Muscle layer of colon (tissue), 2 donors: Measurements from ENCODE around the gene FYCO1.
A peak's percentile ranks its signal among the peaks of the same experiment; 100 is the strongest.

Experiments
- H3K27ac ChIP-seq: one replicate; pipeline ENCODE4 v1.7.0; 2013; ENCODE audit warnings: low read depth, mild to moderate bottlenecking, low read length, moderate library complexity
- H3K27me3 ChIP-seq, 2 donors: one replicate each; pipeline ENCODE4 v1.7.0; 2013; ENCODE audit warnings: low read length in 2 of 2, mild to moderate bottlenecking in 2 of 2; ENCODE audit not compliant: insufficient read depth in 2 of 2, control insufficient read depth in 1 of 2
- H3K36me3 ChIP-seq: one replicate; pipeline ENCODE4 v1.7.0; 2013; ENCODE audit warnings: mild to moderate bottlenecking, low read length; ENCODE audit not compliant: insufficient read depth
- H3K4me1 ChIP-seq: one replicate; pipeline ENCODE4 v1.7.0; 2013; ENCODE audit warnings: mild to moderate bottlenecking, low read length; ENCODE audit not compliant: insufficient read depth
- H3K4me3 ChIP-seq, 2 donors: one replicate each; pipeline ENCODE4 v1.7.0; 2013; ENCODE audit warnings: low read length in 2 of 2, low read depth in 1 of 2, mild to moderate bottlenecking in 1 of 2, moderate library complexity in 1 of 2
- H3K9ac ChIP-seq: one replicate; pipeline ENCODE4 v1.7.0; 2013; ENCODE audit warnings: low read length
- H3K9me3 ChIP-seq: one replicate; pipeline ENCODE4 v1.7.0; 2013; ENCODE audit warnings: mild to moderate bottlenecking, low read length
- donor health status: abdominal sarcoma.
- donor health status: Adenocarcinoma of cecum.

The FYCO1 gene

GRCh38 chr3:45988804-45989203 lies 6.8 kb downstream of the FYCO1 start:
- Histone ChIP-seq H3K27ac (peak overlapping the region; percentile 5), H3K9ac (no peak overlapping the region)

GRCh38 chr3:45988362-45988761 lies 7.3 kb downstream of the FYCO1 start:
- no peak overlapping the region for H3K9ac ChIP-seq
- H3K4me1 ChIP-seq: peaks cover 96% of the 10 kb centered on the region
- H3K36me3 ChIP-seq: peaks cover 9% of the 10 kb centered on the region
- H3K27ac ChIP-seq: peak overlapping the region; percentile 94
- no peaks in the 10 kb centered on the region for H3K27me3 ChIP-seq
- peak overlapping the region in 1 of 2 donors; percentile 12 for H3K4me3 ChIP-seq
- no peaks in the 10 kb centered on the region for H3K9me3 ChIP-seq

More at GRCh38 chr3:45988804-45989203, 6.8 kb downstream of the FYCO1 start:
- H3K27me3 ChIP-seq: no peaks in the 10 kb centered on the region
- H3K36me3 ChIP-seq: peaks cover 5% of the 10 kb centered on the region
- H3K4me3 ChIP-seq: no peak overlapping the region
- H3K9me3 ChIP-seq: no peaks in the 10 kb centered on the region
- H3K4me1 ChIP-seq: peaks cover 95% of the 10 kb centered on the region

GRCh38 chr3:45987368-45988291 lies 8.0 kb downstream of the FYCO1 start:
- H3K9ac ChIP-seq: peak overlapping the region; percentile 28
- no peaks in the 10 kb centered on the region for H3K27me3 ChIP-seq
- no peaks in the 10 kb centered on the region for H3K9me3 ChIP-seq
- H3K4me1 ChIP-seq: peaks cover 94% of the 10 kb centered on the region
- peaks cover 17% of the 10 kb centered on the region for H3K36me3 ChIP-seq
- peak overlapping the region in 1 of 2 donors; percentile 12 for H3K4me3 ChIP-seq
- peak overlapping the region; percentile 94 for H3K27ac ChIP-seq

- H3K4me3 ChIP-seq: peak overlapping the region in 1 of 2 donors; percentile 24
- H3K9ac ChIP-seq: peak overlapping the region; percentile 28
- H3K9me3 ChIP-seq: no peaks in the 10 kb centered on the region
- peaks cover 82% of the 10 kb centered on the region for H3K4me1 ChIP-seq
- H3K27ac ChIP-seq: peak overlapping the region; percentile 94
- no peaks in the 10 kb centered on the region for H3K27me3 ChIP-seq
- H3K36me3 ChIP-seq: peaks cover 28% of the 10 kb centered on the region
Measured at GRCh38 chr3:45986303-45986982, 9.2 kb downstream of the FYCO1 start.

GRCh38 chr3:45985532-45986302 lies 9.9 kb downstream of the FYCO1 start:
- Histone ChIP-seq H3K9ac (peak overlapping the region; percentile 22), H3K27ac (peak overlapping the region; percentile 94), H3K4me3 (peak overlapping the region in 1 of 2 donors; percentile 24), H3K9me3 (no peaks in the 10 kb centered on the region), H3K36me3 (peaks cover 35% of the 10 kb centered on the region), H3K27me3 (no peaks in the 10 kb centered on the region), H3K4me1 (peaks cover 86% of the 10 kb centered on the region)

GRCh38 chr3:45984331-45985312 lies 11.0 kb downstream of the FYCO1 start:
- Histone ChIP-seq H3K9me3 (no peaks in the 10 kb centered on the region), H3K27ac (peak overlapping the region; percentile 94), H3K9ac (peak overlapping the region; percentile 22), H3K4me3 (peak overlapping the region; percentile 4 to 20), H3K27me3 (no peaks in the 10 kb centered on the region), H3K4me1 (peaks cover 75% of the 10 kb centered on the region), H3K36me3 (peaks cover 43% of the 10 kb centered on the region)

- Histone ChIP-seq H3K4me3 (peak overlapping the region in 1 of 2 donors; percentile 4), H3K27me3 (no peaks in the 10 kb centered on the region), H3K4me1 (peaks cover 66% of the 10 kb centered on the region), H3K9me3 (no peaks in the 10 kb centered on the region), H3K36me3 (peaks cover 51% of the 10 kb centered on the region), H3K9ac (no peak overlapping the region), H3K27ac (peak overlapping the region; percentile 28)
Measured at GRCh38 chr3:45983770-45984169, 11.9 kb downstream of the FYCO1 start.

- Histone ChIP-seq H3K9me3 (no peaks in the 10 kb centered on the region), H3K9ac (no peak overlapping the region), H3K4me3 (no peak overlapping the region), H3K36me3 (peaks cover 69% of the 10 kb centered on the region), H3K27me3 (no peaks in the 10 kb centered on the region), H3K27ac (no peak overlapping the region), H3K4me1 (peaks cover 57% of the 10 kb centered on the region)
Measured at GRCh38 chr3:45981346-45982074, 14.1 kb downstream of the FYCO1 start.

GRCh38 chr3:45980819-45981218 lies 14.8 kb downstream of the FYCO1 start:
- no peak overlapping the region for H3K4me3 ChIP-seq
- peaks cover 76% of the 10 kb centered on the region for H3K36me3 ChIP-seq
- H3K27ac ChIP-seq: no peak overlapping the region
- H3K27me3 ChIP-seq: no peaks in the 10 kb centered on the region
- H3K9ac ChIP-seq: no peak overlapping the region
- H3K9me3 ChIP-seq: no peaks in the 10 kb centered on the region
- H3K4me1 ChIP-seq: peaks cover 54% of the 10 kb centered on the region
